Fibroblast of pulmonary artery (primary cell): ENCODE data around the gene RASGRF2.
A peak's percentile ranks its signal among the peaks of the same experiment; 100 is the strongest.

ENCODE experiments used
- DNase-seq: peaks from one replicate; pipeline ENCODE4 v3.0.0-alpha.2; 2010; ENCODE audit warnings: low read depth
- H3K4me3 ChIP-seq: replicated peaks from 2 replicates; pipeline ENCODE4 v1.5.1; 2011; ENCODE audit warnings: low read depth, mild to moderate bottlenecking, control low read depth, low read length, moderate library complexity
- CTCF ChIP-seq: IDR thresholded peaks from 2 replicates; pipeline ENCODE4 v1.5.1; 2011; ENCODE audit warnings: mild to moderate bottlenecking, control low read depth, low read length, inconsistent platforms; ENCODE audit errors: missing control alignments

Gene RASGRF2

DNA sequence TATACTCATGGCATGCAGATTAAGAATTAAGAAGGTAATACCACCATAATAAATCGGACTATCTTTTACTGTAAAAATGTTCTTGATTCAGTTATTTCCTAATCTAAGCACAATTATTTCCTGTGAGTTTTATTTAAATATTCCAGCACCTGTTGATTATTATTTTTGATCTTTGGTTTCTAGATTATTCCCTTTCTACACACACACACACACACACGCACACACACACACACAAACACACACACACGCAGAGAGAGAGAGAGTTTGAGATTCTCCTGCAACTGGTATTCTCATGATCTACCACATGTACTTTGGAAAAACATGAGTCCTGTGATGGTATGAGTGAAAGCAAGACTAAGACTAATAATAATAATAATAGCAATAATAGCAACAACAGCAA lies 256.0 kb downstream of the RASGRF2 start:
- DNase-seq = no peak
- H3K4me3 ChIP-seq = no peak overlapping the region
- TF ChIP-seq CTCF = no peak

DNA sequence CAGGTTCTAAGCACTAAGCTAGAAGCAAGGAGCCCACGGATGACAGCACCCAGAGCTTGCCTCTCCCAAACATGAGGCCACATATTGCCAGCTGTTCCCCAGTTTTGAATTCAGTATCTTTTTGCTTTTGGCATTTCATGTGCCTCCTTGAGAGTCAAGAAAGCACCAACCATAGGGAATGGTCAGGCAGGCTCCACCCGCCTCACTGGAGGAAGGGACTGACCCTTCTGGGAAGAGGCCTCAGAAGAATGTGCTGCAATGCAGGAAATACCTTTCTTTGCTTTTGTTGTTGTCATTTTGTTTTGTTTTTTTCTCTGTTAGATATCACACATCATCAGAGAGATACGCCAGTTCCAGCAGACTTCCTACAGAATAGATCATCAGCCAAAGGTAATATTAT lies 259.2 kb downstream of the RASGRF2 start:
- no peak overlapping the region for H3K4me3 ChIP-seq
- DNase-seq = peak; percentile 30
- no peak for TF ChIP-seq CTCF

DNA sequence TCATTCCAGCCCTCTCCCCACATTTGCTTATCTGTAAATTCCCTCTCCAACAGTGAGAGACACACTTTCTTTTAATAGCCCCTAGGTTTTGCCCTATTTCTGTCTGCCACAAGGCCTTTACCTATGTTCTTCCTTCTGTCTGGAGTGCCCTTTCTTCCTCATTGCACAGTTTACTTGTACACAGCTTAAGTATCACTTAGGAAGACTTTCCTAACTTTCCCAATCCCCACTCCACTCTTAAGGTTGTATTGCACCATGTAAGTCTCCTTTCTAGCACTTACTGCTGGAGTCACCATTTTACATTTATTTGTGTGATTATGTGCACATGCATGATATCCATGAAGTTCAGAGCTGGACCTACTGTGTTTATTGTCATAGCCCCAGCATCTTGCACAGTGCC lies 262.1 kb downstream of the RASGRF2 start:
- no peak overlapping the region for H3K4me3 ChIP-seq
- DNase-seq = no peak
- no peak for TF ChIP-seq CTCF

DNA sequence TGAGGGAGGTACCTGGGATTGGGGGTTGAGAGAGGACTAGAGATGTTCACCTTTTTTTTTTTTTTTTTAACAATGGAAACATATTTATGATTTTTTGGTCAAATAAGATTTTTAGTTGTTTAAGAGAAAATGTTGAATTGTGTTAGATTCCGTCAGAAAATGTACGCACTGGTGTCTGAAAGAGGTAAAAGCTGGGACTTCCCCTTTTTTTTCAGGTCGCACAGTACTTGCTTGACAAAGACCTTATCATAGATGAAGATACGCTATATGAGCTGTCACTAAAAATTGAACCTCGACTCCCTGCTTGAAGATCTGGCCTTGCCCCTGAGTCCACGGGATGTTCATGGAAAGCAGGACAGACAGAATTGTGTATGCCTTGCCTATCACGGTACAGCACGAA lies 265.3 kb downstream of the RASGRF2 start:
- TF ChIP-seq CTCF = no peak
- no peak overlapping the region for H3K4me3 ChIP-seq
- no peak for DNase-seq

GRCh38 chr5:81226286-81226685 lies 266.1 kb downstream of the RASGRF2 start:
- DNase-seq = no peak
- TF ChIP-seq CTCF = no peak
- H3K4me3 ChIP-seq = no peak overlapping the region

GRCh38 chr5:81226949-81227348 lies 266.8 kb downstream of the RASGRF2 start:
- no peak overlapping the region for H3K4me3 ChIP-seq
- no peak for TF ChIP-seq CTCF
- DNase-seq = no peak

GRCh38 chr5:81228084-81228483 lies 267.9 kb downstream of the RASGRF2 start:
- DNase-seq = no peak
- TF ChIP-seq CTCF = no peak
- H3K4me3 ChIP-seq = no peak overlapping the region
